Retina (tissue), 1 donor: ENCODE measurements around the gene HSPB6.

Source experiments
- DNase-seq: peaks from one replicate; pipeline ENCODE4 v3.0.0-alpha.2; 2016

Gene HSPB6

DNA sequence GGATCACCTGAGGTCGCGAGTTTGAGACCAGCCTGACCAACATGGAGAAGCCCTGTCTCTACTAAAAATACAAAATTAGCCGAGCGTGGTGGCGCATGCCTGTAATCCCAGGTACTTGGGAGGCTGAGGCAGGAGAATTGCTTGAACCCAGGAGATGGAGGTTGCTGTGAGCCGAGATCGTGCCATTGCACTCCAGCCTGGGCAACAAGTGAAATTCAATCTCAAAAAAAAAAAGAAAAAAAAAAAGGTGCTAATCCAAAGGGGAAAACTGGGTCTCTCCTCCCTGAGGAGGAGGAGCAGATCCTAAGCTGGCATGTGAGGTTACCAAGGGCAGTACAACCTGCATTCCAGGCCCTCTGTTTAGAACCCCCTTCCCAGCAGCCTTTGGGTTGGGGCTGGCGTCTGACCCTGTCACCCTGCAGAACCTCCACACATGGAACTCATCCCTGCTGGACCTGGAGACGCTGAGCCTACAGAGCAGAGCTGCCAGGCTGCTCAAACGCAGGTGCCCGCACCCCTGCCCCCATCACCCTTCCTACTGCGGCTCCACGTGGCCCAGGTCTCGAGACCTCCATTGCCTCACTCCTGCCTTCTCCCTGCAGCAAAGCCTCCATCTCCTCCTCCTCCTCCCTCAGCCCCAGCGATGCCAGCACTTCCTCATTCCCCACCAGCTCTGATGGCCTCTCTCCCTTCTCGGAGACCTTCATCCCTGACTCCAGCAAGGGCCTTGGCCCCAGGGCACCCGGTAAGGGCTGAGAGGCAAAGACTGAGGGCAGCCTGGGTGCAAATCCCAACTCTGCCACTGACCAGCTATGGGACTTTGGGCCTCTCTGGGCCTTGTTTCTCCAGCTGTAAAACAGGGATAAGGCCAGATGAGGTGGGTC, 7.8 kb upstream of the HSPB6 start:
- no peak for DNase-seq

- no peak for DNase-seq
Observed at GRCh38 chr19:35760711-35761349, 4.0 kb upstream of the HSPB6 start.

- DNase-seq: no peak
Observed at GRCh38 chr19:35759697-35760096, 2.9 kb upstream of the HSPB6 start.

DNA sequence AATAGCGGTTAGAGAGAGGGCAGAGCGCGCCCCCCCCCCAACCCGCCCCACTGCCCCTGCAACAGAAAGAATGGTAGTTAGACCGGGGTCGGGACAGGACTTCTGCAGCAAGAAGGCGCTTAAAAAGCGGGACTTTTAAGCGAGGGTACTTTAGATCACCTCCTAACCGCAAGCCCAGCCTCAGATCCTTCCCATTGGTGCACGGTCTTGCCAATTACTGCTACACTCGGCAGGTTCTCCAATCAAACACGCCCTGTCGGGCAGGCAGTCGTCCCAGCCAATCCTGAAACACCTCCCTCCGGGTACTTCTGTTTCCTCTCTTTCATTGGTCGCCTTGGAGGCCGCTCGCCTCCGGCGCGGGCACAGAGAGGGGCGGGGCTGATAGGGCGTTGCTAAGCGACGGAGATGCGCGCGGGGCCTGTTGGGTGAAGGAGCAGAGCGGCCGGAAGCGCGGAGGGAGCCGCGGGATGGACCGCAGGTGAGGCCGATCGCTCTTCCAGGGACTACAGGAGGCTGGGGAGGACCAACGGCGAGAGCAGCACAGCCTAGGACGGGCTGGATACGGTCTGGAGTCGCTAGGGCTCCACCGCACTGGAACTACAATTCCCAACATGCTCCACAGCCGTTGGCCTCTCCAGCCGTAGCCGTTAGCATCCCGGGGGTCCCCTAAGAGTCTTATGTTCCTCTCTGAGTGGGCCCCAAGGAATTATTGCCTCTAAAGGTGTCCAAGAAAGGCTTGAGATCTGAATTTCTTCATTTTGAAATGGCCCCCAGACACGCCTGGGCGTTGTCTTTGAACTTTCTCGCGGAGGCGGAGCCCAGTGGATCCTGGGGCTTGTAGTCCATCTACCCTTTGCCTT, 1.1 kb upstream of the HSPB6 start, which contains the start of gene PROSER3:
TSS of gene PROSER3 (plus strand) at position 428 of the 860 bp plus-strand sequence. CDS start at position 468, 40 bp downstream.
- peak; percentile 100 for DNase-seq

DNA sequence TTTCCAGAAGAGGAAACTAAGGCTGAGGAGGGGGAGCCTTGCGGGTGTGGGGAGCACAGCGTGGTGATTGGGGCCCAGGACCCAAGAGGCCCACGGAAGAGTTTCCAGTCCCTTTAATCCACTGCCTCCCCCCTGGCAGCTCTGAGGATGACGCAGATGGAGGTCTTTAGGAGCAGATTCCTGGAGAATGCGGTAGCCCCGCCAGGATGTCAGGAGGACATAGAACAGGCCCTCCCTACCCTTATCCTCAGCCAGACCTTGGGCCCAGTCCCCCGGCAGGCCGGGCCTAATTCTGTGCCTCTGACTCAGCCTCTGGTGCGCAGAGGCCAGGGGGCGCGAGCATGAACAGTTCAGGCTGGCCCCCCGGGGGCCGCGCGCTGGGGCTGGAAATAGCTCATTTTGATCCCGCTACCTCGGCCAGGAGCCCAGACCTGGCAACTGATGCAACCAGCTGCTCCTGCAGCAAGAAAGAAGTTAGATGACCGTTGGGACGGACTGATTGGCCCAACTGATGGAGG, 461 bp upstream of the HSPB6 start:
- DNase-seq: no peak

- DNase-seq: peak; percentile 59
Observed at GRCh38 chr19:35755550-35756376, 1.1 kb downstream of the HSPB6 start.

GRCh38 chr19:35755131-35755549, 1.7 kb downstream of the HSPB6 start:
- no peak for DNase-seq

DNA sequence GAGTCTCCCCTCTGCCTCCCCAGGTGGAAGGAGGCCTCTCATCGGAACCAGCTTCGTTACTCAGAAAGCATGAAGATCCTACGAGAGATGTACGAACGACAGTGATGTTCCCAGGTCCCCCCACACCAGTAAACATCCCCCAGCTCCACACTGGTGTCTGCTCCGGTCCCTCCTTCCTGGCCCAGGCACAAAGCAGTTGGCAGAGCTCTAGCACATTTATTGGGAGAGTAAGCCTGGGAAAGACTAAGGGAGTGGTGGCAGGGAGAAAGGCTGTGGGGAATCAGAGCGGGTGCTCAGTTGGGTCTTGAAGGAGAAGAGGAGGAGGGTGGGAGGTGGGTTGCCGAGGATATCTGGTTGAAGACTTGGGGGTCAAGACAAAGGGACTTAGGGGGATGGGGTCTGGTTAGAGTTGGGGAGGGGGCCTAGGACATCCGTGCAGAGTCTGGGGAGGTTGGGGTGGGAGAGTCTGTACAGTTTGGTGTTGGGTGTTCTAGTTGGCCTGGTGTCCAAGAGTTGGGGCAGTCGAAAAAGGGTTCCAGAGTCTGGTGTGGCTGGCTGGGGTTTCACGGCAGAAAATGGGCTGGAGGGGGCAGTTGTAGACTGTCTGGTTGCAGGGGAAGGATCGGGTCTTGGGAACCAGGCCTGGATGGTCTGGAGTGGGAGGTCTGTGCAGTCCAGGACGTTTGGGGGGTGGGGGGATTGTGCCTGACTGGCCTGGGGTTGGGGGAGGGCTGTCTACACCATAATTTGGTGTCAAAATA, 2.3 kb downstream of the HSPB6 start:
- DNase-seq: no peak

- DNase-seq: no peak
Observed at GRCh38 chr19:35753634-35754369, 3.0 kb downstream of the HSPB6 start.

DNA sequence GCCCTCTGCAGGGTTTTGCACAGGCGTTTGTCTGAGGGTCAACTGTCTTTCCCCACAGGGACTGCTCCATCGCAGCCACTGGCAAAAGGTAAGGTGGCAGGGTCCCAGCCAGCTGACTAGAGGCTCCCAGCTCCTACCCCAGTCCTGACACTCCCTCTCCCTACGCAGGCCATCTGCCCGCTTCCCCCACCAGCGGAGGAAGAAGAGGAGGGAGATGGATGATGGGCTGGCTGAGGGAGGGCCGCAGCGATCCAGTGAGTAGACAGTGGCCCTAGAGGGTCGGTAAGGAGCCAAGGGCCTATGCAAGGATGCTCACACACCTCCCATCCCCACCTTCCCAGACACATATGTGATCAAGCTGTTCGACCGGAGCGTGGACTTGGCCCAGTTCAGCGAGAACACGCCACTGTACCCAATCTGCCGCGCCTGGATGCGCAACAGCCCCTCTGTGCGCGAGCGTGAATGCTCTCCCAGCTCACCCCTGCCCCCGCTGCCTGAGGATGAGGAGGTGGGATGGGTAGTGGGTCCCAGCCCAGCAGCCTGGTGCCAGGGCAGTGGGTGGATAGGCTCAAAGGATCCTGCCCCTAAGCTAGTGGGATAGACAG, 4.0 kb downstream of the HSPB6 start:
- DNase-seq: no peak

- DNase-seq: no peak
Observed at GRCh38 chr19:35751839-35752745, 4.7 kb downstream of the HSPB6 start.

DNA sequence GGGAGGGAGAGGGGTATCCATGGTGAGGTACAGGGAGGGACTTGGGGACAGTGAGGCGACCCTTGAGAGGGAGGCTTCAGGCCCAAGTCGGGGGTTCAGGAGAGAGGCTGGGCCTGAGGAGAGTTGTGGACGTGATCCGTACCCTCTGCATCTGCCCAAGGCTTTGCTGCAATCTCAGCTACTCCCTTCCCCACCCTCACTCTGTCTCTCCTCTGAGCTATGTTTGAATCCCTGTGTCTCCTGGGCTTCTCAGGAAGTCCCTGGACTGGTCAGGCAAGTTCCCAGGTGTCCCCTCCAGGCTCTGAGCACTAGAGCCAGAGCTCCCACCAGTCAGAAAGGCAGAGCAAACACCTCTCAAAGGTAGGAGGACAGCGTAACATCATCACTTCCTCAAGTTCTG, 6.7 kb downstream of the HSPB6 start:
- no peak for DNase-seq

DNA sequence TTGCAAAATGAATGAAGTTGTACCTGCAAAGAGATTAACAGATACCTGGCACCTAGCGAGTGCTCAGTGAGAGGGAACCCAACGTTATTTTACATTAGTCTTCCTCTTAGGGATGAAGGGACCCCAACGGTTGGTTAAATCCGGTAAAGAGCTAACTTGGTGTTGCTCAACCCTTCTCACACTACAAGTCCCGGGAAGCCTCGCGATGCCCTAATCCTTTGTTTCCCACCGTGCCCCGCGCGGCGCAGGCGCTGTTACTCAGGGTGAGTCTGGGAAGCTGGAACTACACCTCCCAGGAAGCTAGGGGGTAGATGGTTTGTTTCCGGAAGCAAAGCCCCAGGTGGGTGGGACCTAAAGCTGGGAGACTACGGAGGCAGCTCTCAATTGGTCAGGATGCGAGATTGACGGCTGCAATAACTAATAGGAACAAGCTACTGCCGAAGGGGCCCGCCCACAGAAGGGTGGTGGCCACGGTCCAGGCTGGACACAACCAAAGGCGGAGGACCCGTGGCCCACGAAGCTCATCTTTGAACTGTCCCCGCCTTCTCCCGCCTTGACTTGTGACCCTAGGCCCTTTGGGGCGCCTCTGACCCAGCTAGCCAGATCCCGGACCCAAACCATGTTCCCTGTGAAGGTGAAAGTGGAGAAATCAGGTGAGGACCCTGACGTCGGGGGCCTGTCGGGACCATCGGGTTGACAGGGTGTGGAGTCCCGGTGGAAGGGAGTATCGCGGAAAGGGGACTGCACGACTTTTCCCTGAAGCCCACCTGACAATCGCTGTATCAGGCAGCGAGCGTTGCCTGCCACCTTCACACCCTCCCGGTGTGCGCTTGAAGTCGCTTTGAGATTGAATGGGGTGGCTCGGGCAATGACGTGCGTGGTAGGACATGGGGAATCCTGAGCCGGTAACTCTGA, 8.5 kb downstream of the HSPB6 start, which contains the start of gene LIN37:
TSS of gene LIN37 (plus strand) at position 471 of the 915 bp plus-strand sequence. CDS start at position 620, 149 bp downstream.
- peak; percentile 99 for DNase-seq

DNA sequence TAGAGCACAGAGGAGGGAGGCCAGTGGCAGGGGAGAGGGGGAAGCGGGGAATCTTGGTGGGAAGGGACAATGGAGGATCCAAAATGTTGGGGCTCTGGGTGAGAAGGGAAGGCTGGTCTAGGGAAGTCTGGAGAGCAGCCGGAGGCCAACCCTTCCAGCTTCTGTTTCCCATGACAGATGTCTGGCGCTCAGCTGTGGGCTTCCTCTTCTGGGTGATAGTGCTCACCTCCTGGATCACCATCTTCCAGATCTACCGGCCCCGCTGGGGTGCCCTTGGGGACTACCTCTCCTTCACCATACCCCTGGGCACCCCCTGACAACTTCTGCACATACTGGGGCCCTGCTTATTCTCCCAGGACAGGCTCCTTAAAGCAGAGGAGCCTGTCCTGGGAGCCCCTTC, 10.3 kb downstream of the HSPB6 start:
- DNase-seq: no peak

GRCh38 chr19:35746087-35746462, 10.8 kb downstream of the HSPB6 start:
- no peak for DNase-seq

DNA sequence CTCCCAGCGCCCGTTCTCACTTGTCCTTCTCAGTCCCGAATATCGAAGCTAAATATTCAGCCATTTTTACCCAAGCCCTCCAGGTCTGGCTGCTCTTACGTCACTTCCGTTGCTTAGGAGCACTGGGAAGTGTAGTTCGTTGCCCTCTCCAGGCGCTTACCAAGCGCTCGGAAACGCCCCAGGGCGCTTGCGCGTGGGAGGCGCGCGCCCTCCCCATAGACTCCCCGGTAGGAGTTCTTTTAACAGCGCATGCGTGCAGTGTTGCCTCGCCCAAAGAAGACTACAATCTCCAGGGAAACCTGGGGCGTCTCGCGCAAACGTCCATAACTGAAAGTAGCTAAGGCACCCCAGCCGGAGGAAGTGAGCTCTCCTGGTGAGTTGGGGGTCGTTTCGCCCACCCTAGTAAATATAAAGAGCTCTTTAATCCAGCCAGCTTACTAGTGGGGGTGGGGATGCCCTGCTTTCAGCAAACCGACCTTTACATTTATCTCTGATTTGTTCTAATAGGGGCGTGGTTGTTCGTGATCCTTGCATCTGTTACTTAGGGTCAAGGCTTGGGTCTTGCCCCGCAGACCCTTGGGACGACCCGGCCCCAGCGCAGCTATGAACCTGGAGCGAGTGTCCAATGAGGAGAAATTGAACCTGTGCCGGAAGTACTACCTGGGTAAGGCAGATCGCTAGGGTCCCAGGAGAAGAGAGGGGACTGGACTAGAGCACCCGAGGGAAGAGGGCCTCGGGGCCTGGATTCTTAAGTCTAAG, 11.3 kb downstream of the HSPB6 start, which contains the start of the genes PSENEN and U2AF1L4:
TSS of gene PSENEN (plus strand) at position 324 of the 759 bp plus-strand sequence. CDS start at position 604, 280 bp downstream.
TSS of gene U2AF1L4 (minus strand) at position 91 of the 759 bp plus-strand sequence. CDS start at position 64, 27 bp downstream.
- peak; percentile 96 for DNase-seq
